Upper lobe of right lung (tissue), 1 donor: ENCODE measurements around the gene IL17B. TPM values are rescaled to one million over a fixed set of nuclear protein-coding genes. Genes with fewer than 3 reads are reported as not detected.

Experiments
- ATAC-seq: fragments of 200-7000 bp; cut with Tn5 transposase; one replicate; pipeline ENCODE4 v1.9.1; 2020; ENCODE audit warnings: mild to moderate bottlenecking, moderate library complexity
- DNase-seq: peaks from one replicate; pipeline ENCODE4 v3.0.0-alpha.2; 2020
- H3K27ac ChIP-seq: fragments of 200-600 bp; one replicate; pipeline ENCODE4 v1.8.0; 2022
- H3K27me3 ChIP-seq: fragments of 200-600 bp; one replicate; pipeline ENCODE4 v1.8.0; 2022; ENCODE audit warnings: mild to moderate bottlenecking
- H3K36me3 ChIP-seq: fragments of 200-600 bp; one replicate; pipeline ENCODE4 v1.8.0; 2022
- H3K4me1 ChIP-seq: fragments of 200-600 bp; one replicate; pipeline ENCODE4 v1.8.0; 2022
- H3K4me3 ChIP-seq: fragments of 200-600 bp; one replicate; pipeline ENCODE4 v1.8.0; 2022; ENCODE audit warnings: mild to moderate bottlenecking
- H3K9me3 ChIP-seq: fragments of 200-600 bp; one replicate; pipeline ENCODE4 v1.8.0; 2022
- CTCF ChIP-seq: fragments of 200-600 bp; IDR thresholded peaks from one replicate; pipeline ENCODE4 v1.8.0; 2022; ENCODE audit warnings: antibody characterized with exemption
- intact Hi-C: fragments of 100-400 bp; cut with DNase I; formaldehyde crosslinking; loops from one replicate; pipeline ENCODE4 v1.11.0; 2022
- total RNA-seq: library from RNA; stranded (reverse); fragmentation: NEBNext Ultra II Directional; extraction: Animal tissue kit (Norgen Biotek cat#: 25700); gene quantifications from one replicate; pipeline ENCODE4 v1.2.1, GENCODE V29; 2021
- donor health status: DM: no; HTN: yes; CAD: no; lungs with severe emphysema.

The IL17B gene
- total RNA-seq, 1 donor from 2014 or later = not detected

GRCh38 chr5:149325166-149325735, 53.8 kb downstream of the IL17B start:
- no peaks in the 10 kb centered on the region for H3K27me3 ChIP-seq
- H3K36me3 ChIP-seq = no peaks in the 10 kb centered on the region
- H3K27ac ChIP-seq = peak overlapping the region; percentile 18
- intact Hi-C loops = no loop called here
- DNase-seq (no peak), ATAC-seq (no peak)
- no peaks in the 10 kb centered on the region for H3K9me3 ChIP-seq
- TF ChIP-seq CTCF = no peak
- H3K4me1 ChIP-seq = peaks cover 10% of the 10 kb centered on the region
- no peak overlapping the region for H3K4me3 ChIP-seq

GRCh38 chr5:149324641-149325040, 54.5 kb downstream of the IL17B start:
- ATAC-seq = no peak
- Histone ChIP-seq H3K27ac (no peak overlapping the region), H3K36me3 (no peaks in the 10 kb centered on the region), H3K9me3 (no peaks in the 10 kb centered on the region), H3K27me3 (no peaks in the 10 kb centered on the region), H3K4me1 (peaks cover 11% of the 10 kb centered on the region), H3K4me3 (no peak overlapping the region)
- no peak for DNase-seq
- TF ChIP-seq CTCF = no peak
- intact Hi-C loops = no loop called here

Other genes with a start within 250 kb of the IL17B start
- gene ABLIM3, start 237.8 kb downstream of the IL17B start, total RNA-seq = 31.9 TPM
- gene AFAP1L1, start 107.4 kb downstream of the IL17B start, total RNA-seq = 32.7 TPM
- 23.9 TPM for gene GRPEL2, start 33.8 kb downstream of the IL17B start, total RNA-seq
- gene PCYOX1L, start 21.2 kb downstream of the IL17B start, total RNA-seq = 6.6 TPM
- 191 TPM for gene CSNK1A1, start 172.1 kb upstream of the IL17B start, total RNA-seq
- 13.3 TPM for gene ARHGEF37, start 202.2 kb upstream of the IL17B start, total RNA-seq